ENCODE data around the gene GLCCI1. TPM values are rescaled to one million over a fixed set of nuclear protein-coding genes. Genes with fewer than 3 reads are reported as not detected.
"Not testable (repeated sequence)": the region's sequence is repeated elsewhere in the genome, so short reads cannot be mapped to it uniquely, and the experiment has no call there.

Gene GLCCI1
- total RNA-seq, 1 experiment from 2014 or later = 3.2 TPM

- in situ Hi-C loops (cut with HindIII; ENCODE audit: low pct_unique_long_range_greater_than_20kb, low sequenced_read_pairs); DNase-seq (ENCODE audit: low read depth, low spot score): not testable (repeated sequence)
Observed at GRCh38 chr7:8063300-8063699, 94.7 kb downstream of the GLCCI1 start.

GRCh38 chr7:8063706-8064297, 95.2 kb downstream of the GLCCI1 start:
- in situ Hi-C loops (cut with HindIII; ENCODE audit: low pct_unique_long_range_greater_than_20kb, low sequenced_read_pairs) = no loop called here
- DNase-seq (ENCODE audit: low read depth, low spot score) = no peak

GRCh38 chr7:8064828-8065227, 96.2 kb downstream of the GLCCI1 start:
- in situ Hi-C loops (cut with HindIII; ENCODE audit: low pct_unique_long_range_greater_than_20kb, low sequenced_read_pairs) = no loop called here
- no peak for DNase-seq (ENCODE audit: low read depth, low spot score)

- in situ Hi-C loops (cut with HindIII; ENCODE audit: low pct_unique_long_range_greater_than_20kb, low sequenced_read_pairs) = no loop called here
Observed at GRCh38 chr7:8065356-8065813, 96.8 kb downstream of the GLCCI1 start.

GRCh38 chr7:8068892-8069686, 100.5 kb downstream of the GLCCI1 start:
- in situ Hi-C loops (cut with HindIII; ENCODE audit: low pct_unique_long_range_greater_than_20kb, low sequenced_read_pairs) = no loop called here
- no peak for DNase-seq (ENCODE audit: low read depth, low spot score)

More at GRCh38 chr7:8065356-8065813, 96.8 kb downstream of the GLCCI1 start:
- peak; percentile 64 for DNase-seq (ENCODE audit: low read depth, low spot score)

GRCh38 chr7:8070451-8071180, 102.0 kb downstream of the GLCCI1 start:
- DNase-seq (ENCODE audit: low read depth, low spot score) = no peak
- in situ Hi-C loops (cut with HindIII; ENCODE audit: low pct_unique_long_range_greater_than_20kb, low sequenced_read_pairs) = no loop called here

- no peak for DNase-seq (ENCODE audit: low read depth, low spot score)
- in situ Hi-C loops (cut with HindIII; ENCODE audit: low pct_unique_long_range_greater_than_20kb, low sequenced_read_pairs) = no loop called here
Observed at GRCh38 chr7:8078418-8078817, 109.8 kb downstream of the GLCCI1 start.

- no peak for DNase-seq (ENCODE audit: low read depth, low spot score)
- in situ Hi-C loops (cut with HindIII; ENCODE audit: low pct_unique_long_range_greater_than_20kb, low sequenced_read_pairs) = no loop called here
Observed at GRCh38 chr7:8082762-8083161, 114.2 kb downstream of the GLCCI1 start.

GRCh38 chr7:8084836-8085235, 116.2 kb downstream of the GLCCI1 start:
- in situ Hi-C loops (cut with HindIII; ENCODE audit: low pct_unique_long_range_greater_than_20kb, low sequenced_read_pairs) = no loop called here
- DNase-seq (ENCODE audit: low read depth, low spot score) = no peak

- DNase-seq (ENCODE audit: low read depth, low spot score) = no peak
- in situ Hi-C loops (cut with HindIII; ENCODE audit: low pct_unique_long_range_greater_than_20kb, low sequenced_read_pairs) = no loop called here
Observed at GRCh38 chr7:8085420-8085819, 116.8 kb downstream of the GLCCI1 start.

- DNase-seq (ENCODE audit: low read depth, low spot score) = no peak
- in situ Hi-C loops (cut with HindIII; ENCODE audit: low pct_unique_long_range_greater_than_20kb, low sequenced_read_pairs) = no loop called here
Observed at GRCh38 chr7:8086239-8086638, 117.6 kb downstream of the GLCCI1 start.

- in situ Hi-C loops (cut with HindIII; ENCODE audit: low pct_unique_long_range_greater_than_20kb, low sequenced_read_pairs) = no loop called here
- no peak for DNase-seq (ENCODE audit: low read depth, low spot score)
Observed at GRCh38 chr7:8089036-8089780, 120.6 kb downstream of the GLCCI1 start.

- in situ Hi-C loops (cut with HindIII; ENCODE audit: low pct_unique_long_range_greater_than_20kb, low sequenced_read_pairs) = no loop called here
Observed at GRCh38 chr7:8092140-8092539, 123.5 kb downstream of the GLCCI1 start.

GRCh38 chr7:8094164-8095140, 125.9 kb downstream of the GLCCI1 start:
- no peak for DNase-seq (ENCODE audit: low read depth, low spot score)
- in situ Hi-C loops (cut with HindIII; ENCODE audit: low pct_unique_long_range_greater_than_20kb, low sequenced_read_pairs) = no loop called here

More at GRCh38 chr7:8092140-8092539, 123.5 kb downstream of the GLCCI1 start:
- no peak for DNase-seq (ENCODE audit: low read depth, low spot score)

- in situ Hi-C loops (cut with HindIII; ENCODE audit: low pct_unique_long_range_greater_than_20kb, low sequenced_read_pairs); DNase-seq (ENCODE audit: low read depth, low spot score): not testable (repeated sequence)
Observed at GRCh38 chr7:8101292-8101691, 132.7 kb downstream of the GLCCI1 start.

- in situ Hi-C loops (cut with HindIII; ENCODE audit: low pct_unique_long_range_greater_than_20kb, low sequenced_read_pairs) = no loop called here
- DNase-seq (ENCODE audit: low read depth, low spot score) = no peak
Observed at GRCh38 chr7:8103282-8103681, 134.7 kb downstream of the GLCCI1 start.

All from SK-MEL-5 (cell line).